PC-3 (cell line): ENCODE data around the gene CD81.

Source experiments
- EZH2 ChIP-seq: fragments of 300-600 bp; sonication (generic); IDR thresholded peaks from one replicate; pipeline ENCODE4 v1.6.1; 2017; ENCODE audit warnings: antibody characterized with exemption, mild to moderate bottlenecking, low read length; ENCODE audit not compliant: unreplicated experiment
- EZH2phosphoT487 ChIP-seq: fragments of 300-600 bp; sonication (generic); IDR thresholded peaks from 2 replicates; pipeline ENCODE4 v1.6.1; 2018; ENCODE audit warnings: mild to moderate bottlenecking, antibody characterized with exemption, low read length, borderline replicate concordance
- TF ChIP-seq, protein P1 (sequence below): fragments of 300-600 bp; sonication (generic); conservative IDR thresholded peaks from 2 replicates; pipeline ENCODE4 v1.5.1; 2017; ENCODE audit warnings: antibody characterized with exemption, low read depth, mild to moderate bottlenecking, low read length

DNA sequence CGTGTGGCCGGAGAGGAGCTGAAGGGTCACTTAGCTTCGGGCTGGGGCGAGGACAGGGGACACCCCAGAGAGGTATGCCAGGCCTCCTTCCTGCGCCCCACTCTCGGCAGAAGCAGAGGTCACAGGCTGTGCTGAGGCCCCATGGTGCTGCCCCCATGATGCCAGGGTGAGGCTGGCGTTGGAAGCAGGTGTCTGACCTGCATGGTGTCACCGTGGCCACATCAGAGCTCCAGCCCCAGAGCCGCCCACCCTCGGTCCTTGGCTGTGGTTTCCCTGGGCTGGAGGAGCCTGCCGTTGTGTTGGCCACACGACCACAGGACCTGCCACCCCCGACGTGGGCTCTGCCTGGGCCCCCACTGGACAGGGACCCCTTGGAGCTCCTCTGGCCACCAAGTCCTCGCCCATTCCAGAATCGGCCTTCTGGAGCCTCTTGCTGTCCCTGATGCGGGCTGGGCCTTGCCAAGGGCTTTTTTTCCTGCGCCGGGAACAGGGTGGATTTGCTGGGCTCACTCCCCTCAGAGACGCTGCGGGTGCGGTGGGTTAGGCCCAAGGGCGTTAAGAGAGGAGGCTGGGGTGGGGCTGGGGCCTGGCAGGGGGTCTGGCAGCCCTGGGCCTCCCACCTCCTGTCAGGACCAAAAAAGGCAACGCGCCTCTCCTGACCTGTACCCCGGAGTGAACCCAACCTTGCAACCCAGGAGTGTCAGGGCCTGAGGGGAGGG lies 15.3 kb downstream of the CD81 start:
- no peak for TF ChIP-seq EZH2phosphoT487
- TF ChIP-seq, protein P1, sequence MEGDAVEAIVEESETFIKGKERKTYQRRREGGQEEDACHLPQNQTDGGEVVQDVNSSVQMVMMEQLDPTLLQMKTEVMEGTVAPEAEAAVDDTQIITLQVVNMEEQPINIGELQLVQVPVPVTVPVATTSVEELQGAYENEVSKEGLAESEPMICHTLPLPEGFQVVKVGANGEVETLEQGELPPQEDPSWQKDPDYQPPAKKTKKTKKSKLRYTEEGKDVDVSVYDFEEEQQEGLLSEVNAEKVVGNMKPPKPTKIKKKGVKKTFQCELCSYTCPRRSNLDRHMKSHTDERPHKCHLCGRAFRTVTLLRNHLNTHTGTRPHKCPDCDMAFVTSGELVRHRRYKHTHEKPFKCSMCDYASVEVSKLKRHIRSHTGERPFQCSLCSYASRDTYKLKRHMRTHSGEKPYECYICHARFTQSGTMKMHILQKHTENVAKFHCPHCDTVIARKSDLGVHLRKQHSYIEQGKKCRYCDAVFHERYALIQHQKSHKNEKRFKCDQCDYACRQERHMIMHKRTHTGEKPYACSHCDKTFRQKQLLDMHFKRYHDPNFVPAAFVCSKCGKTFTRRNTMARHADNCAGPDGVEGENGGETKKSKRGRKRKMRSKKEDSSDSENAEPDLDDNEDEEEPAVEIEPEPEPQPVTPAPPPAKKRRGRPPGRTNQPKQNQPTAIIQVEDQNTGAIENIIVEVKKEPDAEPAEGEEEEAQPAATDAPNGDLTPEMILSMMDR: no peak
- no peak for TF ChIP-seq EZH2
